ENCODE measurements around the gene INSIG1.

INSIG1 gene

DNA sequence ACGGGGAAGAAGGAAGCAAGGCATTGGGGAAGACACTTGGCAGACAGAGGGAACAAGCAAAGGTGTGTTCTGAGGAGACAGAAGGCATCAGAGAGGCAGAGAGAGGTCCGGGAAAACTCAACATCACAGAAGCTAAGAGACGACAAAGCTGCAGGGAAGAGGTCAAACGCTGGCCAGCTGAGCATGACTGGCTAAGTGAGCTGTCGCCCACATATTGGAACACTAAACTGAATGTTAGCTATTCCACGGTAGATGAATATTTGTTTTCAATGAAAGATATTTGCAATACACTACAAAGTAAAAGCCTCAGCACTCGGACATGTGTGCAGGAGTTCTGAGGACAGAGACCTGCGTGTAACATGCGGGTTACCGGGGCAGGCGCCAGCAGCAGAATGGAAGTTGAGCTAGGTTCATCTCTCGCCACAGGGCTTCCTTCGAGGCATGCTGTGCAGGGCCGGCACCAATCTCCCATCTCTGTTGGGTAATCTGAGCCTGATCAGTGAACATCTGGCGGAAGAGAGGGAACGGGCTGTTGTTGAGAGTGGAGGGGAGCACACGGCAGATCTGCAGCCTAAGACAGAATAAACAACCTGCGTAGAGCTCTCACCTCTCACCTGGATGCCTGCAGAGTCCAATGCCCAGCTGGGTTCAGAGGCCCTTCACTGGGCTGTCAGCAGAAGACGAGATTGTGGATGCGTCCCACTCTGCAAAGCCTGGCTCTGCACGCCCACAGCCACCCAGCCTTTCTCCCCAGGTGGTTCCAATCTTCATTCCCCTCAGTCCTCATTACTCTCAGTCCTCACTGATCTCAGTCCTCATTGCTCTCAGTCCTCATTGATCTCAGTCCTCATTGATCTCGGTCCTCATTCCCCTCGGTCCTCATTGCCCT, 35.9 kb downstream of the INSIG1 start:
- DNase-seq: no peak

DNA sequence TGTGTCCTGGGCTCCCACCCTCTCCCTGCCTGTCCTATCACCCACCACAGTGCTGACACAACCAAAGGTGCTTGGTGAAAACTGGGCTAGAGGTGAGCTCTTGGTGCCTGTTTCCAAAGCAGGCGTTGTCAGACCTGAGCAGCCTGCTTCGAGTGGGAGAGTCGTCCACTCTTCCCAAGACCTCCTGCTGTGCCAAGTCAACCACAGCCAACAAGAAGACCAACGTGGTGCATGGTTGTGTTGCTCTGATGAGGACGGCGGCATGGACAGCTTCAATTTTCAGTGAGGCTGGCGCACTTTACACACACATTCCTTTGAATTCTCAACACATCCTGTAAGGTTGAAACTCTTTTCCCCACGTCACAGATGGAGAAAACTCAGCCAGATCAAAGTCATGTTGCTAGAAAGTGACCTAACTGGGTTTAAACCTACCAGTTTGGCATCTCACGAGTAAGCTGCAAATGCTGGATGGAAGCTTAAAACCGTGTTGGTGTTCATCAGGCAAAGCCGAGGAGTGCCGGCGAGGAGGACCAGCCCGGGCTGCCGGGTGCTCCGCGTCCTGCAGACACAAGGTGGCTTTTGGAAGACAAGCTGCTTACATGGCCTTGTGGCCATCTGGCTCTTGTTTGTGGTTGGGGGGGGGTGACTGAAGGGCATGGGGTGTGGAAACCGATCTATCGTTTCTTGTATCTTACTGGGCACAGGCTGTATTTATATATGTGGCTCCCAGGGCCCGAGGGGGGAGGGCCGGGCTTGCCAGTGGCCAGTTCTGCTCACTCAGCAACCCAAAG, 39.3 kb downstream of the INSIG1 start:
- DNase-seq: no peak

DNA sequence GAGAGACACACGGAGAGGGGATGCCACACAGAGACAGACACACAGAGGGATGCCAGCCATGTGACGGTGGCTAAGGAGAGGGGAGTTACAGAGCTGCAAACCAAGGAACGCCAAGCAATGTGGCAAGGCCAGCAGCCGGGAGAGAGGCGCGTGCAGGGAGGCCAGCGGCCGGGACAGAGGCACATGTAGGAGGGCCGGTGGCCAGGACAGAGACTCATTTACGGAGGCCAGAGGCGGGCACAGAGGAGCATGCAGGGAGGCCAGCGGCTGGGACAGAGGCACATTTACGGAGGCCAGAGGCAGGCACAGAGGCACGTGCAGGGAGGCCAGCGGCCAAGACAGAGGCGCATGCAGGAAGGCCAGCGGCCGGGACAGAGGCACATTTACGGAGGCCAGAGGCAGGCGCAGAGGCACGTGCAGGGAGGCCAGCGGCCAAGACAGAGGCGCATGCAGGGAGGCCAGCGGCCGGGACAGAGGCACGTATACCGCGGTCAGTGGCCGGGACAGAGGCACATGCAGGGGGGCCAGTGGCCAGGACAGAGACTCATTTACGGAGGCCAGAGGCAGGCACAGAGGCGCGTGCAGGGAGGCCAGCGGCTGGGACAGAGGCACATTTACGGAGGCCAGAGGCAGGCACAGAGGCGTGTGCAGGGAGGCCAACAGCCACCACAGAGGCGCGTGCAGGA, 40.4 kb downstream of the INSIG1 start:
- no peak for DNase-seq

DNA sequence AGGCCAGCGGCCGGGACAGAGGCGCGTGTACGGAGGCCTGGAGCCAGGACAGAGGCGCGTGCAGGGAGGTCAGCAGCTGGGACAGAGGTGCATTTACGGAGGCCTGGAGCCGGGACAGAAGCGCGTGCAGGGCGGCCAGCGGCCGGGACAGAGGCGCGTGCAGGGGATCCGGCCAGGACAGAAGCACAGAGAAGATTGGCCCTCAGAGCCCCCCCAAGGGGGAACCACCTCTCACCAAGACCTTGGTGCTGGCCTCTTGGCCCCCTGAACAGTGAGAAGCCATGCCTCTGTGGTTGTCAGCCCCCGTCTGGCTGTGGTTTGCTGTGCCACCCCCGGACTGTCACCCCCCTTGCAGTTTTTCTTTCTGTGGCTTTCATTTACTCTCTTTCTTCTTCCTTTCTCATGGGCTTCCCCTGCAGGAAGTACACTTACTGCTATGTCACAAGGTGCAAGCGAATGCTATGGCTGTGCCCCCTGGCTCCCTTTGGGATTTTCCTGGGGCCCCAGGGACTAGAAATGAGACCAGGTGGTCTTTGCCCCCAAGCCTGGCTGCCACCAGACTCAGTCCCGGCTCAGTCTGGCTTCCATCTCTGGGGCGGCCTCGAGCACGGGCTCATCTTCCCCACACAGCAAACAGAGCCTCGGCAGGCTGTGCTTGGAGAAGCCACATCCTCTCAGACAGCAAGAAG, 41.1 kb downstream of the INSIG1 start:
- DNase-seq: peak; percentile 22 to 24

DNA sequence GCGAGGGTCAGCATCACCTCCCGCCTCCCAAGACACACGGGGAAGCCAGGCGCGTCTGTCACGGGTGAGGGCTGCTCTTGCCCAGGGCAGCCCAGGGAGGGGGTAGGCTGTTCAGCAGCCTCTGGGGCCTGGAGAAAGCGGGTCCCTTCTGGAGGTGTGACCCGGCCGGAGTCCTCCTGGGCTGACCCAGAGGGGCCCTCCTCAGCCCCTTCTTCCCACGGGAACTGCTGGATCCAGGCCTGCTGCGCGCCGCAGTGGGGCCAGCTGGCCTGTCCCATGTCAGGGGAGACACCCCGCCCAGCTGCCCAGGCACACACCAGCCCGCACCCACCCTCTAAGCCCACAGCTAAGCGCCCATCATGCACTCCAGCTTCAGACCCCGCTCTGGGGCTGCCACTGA, 41.8 kb downstream of the INSIG1 start:
- no peak for DNase-seq

DNA sequence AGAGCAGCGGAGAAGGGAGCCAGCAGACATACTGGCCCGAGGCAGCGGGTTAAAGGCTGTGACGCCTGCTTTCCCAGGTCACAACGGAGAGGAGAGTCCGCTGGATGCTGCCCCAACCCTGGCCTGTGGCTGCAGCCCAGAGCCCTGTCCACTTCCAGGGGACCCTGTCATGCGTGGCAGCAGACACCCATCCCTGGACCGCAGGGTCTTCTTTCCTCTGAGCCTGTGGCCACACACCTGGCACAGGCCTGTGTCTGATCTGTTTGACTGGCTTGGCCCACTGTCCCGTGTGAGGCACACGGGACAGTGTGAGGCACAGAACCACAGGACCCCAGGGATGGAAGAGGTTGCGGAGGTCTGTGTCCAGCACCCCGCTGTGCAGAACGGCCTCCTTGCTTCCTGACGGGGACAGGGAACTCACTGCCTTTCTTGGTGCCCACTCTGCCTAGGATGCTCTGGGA, 42.4 kb downstream of the INSIG1 start:
- DNase-seq: no peak

DNA sequence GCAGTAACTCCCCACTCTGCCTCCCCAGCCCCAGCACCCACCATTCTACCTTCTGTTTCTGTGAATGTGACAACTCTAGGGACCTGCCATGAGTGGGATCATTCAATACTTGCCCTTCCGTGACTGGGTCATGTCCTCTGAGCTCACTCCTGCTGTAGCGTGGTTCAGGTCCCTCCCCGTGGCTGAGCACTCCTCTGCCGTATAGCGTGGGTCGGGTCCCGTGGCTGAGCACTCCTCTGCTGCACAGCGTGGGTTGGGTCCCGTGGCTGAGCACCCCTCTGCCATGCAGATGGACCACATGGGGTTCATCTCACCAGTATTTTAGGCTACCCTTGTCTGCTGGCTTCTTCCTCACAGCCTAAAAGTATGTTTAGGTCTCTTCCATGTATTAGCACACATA, 43.0 kb downstream of the INSIG1 start:
- no peak for DNase-seq

DNA sequence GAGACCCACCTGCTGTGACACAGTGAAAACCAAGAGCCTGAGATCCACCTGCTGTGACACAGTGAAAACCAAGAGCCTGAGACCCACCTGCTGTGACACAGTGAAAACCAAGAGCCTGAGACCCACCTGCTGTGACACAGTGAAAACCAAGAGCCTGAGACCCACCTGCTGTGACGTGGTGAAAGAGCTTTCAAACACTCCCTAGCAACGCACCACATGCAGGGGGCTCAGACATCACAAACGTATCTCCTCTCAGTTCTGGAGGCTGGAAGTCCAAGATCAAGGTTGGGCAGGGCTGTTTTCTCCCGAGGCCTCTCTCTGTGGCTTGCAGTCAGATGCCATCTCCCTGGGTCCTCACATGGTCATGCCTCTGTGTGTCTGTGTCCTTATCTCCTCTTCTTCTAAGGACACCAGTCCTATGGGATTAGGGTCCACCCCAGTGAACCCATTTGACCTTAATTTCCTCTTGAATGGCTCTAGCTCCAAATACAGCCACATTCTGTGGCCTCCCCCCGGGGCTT, 43.8 kb downstream of the INSIG1 start:
- DNase-seq: no peak

DNA sequence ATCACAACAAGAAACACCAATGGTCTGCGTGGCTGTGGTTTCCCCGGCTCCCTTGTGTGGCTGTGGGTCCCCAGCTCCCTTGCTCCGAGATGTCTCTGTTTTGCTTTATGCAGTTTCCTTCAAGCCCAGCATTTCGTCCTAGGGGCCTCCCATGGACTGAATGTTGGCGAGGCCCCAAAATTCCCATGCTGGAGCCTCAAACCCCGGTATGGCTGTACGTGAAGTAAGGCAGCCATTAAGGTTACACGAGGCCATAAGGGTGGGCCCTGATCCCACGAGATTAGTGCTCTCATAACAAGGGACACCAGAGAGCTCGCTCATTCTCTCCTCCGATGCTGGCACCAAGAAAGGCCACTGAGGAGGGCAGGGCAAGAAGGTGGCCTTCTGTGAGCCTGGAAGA, 44.6 kb downstream of the INSIG1 start:
- DNase-seq: no peak

DNA sequence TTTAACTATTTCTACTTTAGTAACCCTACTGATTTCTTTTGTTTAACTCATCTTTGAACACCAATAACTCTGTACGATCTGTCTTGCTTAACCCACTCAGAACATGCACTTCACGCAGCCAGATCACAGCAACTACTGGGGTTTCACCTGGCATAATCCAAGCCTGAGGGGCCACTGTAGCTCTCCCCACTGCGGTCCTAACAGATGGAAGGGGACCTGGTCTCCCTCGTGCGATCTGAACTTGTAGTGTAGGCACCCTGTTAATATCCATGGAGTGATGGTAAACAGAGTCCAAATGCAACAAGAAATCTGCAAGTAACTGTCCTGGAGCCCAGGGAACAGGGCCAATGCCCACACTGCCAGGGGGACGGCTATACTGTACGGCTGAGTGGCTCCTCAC, 45.5 kb downstream of the INSIG1 start:
- no peak for DNase-seq

DNA sequence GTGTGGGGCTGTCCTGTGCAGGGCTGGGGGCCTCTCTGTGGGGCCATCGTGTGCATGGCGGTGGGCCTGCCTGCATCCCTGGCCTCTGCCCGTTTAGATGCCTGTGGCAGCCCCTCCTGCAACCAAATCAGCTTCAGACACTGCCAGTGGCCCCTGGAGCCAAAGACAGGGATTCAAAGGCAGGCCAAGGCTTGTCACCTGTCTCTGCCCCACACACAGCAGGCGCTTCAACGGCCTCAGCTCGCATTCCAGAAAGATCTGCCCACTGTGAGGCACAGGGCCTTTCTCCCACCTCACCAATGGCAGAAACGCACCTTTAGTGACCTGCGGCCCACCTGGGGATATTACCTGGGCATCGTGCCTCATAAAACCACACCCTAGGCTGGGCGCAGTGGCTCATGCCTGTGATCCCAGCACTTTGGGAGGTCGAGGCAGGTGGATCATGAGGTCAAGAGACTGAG, 46.0 kb downstream of the INSIG1 start:
- DNase-seq: no peak

DNA sequence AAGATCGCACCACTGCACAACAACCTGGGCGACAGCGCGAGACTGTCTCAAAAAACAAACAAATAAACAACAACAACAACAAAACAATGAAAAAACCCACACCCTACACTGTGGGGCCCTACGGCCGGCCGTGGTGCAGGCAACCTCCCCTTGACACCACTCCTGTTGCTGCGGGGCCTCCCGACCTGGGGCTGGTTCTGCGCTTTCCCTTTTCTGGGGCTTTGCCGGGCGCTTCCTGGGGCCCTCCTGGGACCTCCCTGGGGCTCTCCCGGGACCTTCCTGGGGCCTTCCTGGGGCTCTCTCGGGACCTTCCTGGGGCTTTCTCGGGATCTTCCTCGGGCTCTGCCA, 46.6 kb downstream of the INSIG1 start:
- no peak for DNase-seq

DNA sequence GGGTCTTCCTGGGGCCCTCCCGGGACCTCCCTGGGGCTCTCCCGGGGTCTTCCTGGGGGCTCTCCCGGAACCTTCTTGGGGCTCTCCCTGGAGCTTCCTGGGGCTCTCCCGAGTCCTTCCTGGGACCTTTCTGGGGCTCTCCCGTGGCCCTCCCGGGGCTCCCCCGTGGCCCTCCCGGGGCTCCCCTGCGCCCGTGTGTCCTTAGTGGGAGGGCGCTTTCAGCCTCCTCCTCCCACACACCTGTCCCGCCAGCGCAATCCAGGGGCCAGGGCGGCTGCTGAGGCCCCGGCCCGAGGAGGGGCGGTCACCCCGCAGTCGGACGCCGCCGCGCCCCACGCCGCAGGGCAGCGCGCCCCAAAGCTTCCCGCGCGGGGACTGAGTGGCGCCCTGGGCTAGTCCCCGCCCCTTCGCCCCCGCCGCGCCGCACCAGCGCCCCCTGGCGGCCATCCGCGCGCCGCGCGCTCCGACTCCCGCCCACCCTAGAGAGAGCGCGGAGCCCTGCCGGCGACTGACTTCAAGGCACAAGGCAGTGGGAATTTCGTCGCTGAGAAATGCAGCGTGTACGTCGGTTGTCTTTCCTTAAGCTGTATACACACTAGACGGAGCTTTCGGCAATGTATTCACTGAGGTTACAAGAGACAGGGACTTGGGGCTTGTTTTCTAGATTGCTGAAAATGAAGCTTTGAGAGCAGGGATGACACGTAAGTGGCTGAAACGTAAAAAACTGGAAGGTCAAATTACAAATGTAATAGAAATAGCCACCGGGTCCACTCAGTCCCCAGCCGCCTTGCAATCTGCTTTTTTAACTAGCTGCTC, 47.1 kb downstream of the INSIG1 start:
- DNase-seq: peak; percentile 81 to 85

DNA sequence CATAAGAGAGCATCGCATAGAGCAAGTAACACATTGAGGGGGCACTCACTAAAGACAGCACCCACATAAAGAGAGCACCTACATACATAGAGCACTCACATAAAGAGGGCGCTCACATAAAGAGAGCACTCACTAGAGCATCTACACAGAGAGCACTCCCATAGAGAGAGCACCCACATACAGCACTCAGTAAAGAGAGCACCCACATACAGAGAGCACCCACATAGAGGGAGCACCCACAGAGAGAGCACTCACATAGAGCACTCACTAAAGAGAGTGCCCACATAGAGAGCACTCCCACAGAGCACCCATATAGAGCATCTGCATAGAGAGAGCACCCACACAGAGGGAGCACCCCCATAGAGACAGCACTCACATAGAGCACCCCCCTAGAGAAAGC, 47.8 kb downstream of the INSIG1 start:
- no peak for DNase-seq

DNA sequence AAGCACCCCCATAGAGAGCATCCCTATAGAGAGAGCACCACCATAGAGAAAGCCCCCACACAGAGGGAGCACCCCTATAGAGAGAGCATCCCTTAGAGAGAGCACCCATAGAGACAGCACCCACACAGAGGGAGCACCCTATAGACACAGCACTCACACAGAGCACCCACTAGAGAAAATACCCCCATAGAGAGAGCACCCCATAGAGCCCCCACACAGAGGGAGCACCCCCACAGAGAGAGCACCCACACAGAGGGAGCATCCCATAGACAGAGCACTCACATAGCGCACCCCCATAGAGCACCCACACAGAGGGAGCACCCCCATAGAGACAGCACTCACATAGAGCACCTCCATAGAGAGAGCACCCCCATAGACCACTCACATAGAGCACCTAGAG, 48.6 kb downstream of the INSIG1 start:
- no peak for DNase-seq

DNA sequence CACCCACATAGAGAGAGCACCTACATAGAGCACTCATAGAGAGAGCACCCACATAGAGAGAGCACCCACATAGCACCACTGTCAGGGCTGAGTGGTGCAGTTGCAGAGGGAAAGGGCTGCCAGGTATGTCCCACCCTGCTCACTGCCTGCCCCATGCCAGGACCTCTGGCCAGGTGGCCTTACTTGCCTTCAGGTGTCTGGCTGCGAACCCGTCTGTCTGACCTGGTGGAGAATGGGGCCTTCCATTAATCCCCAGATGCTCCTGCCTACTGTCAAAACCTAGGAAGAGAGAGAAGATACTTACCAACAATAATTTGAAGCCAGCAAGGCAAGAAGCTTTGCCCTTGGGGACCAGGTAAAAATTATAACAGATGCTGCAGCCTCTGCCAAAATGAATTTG, 51.1 kb downstream of the INSIG1 start:
- no peak for DNase-seq

DNA sequence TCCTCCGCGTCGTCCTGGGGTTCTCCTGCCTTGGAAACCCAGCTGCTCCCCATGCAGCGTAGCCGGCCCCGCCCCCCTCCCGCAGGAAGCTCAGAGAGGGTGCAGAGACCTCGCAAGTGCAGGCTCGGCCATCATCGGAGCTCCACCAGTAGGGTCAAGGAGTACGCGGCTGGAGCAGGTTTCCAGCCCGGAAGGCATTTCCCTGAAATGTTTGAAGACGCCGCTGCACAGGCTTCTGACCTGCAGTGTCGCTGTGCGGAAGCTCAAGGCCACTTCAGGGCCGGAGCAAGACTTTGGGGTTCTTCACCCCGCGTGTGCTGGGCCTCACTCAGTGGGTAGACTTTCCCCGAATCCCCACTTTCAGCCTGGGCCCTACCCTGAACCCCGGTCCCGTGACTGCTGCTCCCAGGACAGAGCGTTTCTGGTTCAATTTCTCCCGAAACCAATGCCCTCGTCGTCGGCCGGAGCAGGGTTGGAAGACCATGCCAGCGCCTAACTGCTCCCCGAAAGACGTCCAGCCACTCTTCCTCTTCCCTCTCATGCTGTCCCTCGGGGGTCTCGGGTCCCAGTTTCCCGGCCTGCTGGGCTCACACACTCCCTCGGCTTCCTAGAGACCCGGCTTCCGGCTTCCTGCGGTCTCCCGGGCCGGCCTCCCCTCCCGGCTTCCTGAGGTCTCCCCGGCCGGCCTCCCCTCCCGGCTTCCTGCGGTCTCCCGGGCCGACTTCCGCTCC, 52.1 kb downstream of the INSIG1 start:
- no peak for DNase-seq

DNA sequence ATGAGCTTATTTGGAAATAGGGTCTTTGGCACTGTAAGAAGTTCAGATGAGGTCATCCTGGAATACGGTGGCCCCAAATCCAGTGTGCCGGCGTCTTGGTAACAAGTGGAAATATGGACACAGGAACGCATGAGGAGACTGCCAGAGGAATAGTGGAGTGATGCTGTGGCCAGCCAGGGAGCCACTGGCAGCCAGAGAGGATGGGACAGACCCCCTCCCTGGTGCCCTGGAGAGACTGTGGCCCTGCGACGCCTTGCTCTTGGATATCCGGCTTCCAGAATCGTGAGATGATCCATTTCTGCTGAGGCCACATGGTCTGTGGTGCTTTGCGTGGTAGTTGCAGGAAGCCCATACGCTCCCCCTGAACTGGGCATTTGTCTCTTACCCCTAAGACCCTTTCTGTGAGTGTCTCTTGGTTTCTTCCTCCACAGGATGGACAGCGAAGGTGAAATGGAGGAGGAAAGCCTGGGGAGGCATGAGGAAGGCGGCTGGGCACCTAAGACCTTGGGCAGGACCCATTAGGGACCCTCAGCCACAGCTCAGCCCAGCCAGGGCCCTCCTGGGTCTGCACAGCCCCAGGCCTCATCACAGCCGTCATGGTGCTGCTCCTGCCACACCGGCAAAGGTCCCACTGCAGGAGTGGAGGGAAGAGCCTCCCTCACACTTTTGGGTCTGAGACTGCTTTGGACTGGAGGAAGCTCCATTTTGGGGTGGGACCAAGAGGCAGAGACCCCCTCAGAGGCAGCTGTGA, 53.6 kb downstream of the INSIG1 start:
- no peak for DNase-seq

DNA sequence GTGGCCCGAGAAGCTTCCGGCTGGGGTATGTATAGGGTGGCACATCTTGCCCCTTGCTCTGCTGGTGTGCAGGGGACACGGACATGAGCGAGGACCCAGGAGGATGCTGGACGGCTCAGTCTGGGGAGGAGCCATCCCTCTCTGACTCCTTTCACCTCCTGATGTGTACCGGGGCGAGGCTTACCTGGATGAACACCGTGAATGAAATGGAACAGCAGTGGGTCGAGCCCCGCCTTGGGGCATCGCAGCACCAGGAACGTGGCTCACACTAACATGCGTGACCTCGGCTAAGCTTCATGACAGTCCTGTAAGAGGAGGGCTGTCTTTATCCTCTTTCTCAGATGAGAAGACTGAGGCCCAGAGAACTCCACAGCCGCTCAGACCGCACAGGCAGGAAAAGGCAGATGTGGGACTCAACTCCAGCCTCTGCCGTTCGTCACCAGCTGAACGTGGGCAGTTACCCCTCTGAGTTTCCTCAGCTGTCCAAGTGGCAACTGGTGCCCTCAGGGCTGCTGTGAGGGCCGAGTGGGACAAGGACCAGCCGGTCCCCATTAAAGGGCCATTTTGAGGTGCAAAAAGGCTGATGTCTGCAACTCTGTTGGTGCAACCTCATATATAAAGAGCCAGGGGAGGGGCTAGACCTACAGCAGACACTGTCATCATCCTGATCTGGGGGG, 54.5 kb downstream of the INSIG1 start:
- no peak for DNase-seq

DNA sequence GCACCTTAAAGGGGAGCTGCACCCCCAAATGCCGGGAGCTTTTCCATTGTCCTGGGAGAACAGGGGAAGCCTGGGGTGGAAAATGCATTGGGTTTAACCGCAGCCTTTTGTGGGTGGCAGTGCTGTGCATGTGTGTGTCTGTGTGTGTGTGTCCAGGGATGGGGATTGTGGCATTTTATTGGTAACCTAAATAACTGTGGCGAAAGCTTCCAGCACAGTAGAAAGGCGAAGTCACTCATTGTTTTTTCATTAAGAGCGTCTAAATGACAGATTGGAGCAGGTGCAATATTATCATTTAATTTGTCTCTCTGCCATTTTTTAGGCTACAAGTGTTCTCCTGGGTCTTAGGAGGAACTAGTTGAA, 55.1 kb downstream of the INSIG1 start:
- no peak for DNase-seq
